ENCODE measurements around the gene EN1. TPM values are rescaled to one million over a fixed set of nuclear protein-coding genes. Genes with fewer than 3 reads are reported as not detected.

Gene EN1
- total and polyA plus RNA-seq, 2 of the 4 experiments (the other 2 are of a cell fraction), result not detected

DNA sequence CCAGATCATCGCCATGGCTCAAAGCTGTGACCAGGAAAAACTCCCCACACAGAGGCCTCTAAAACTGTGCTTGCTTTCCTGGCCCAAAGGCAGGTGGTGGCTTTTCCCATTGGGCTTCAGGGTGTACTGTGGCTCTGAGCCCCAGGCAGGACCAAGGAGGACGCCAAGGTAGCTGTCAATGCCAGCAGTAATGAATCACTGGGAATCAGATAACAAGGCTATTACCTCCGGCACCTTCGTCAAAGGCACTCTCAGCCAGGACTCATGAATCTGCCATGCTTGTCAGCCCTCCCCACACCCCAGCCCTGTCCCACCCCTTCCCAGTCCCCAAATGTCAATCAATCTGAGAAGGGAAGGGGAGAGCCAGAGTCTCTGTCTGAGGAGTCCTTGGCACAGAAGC lies 27.9 kb upstream of the EN1 start:
- Histone ChIP-seq H2BK15ac (ENCODE audit: low read depth, low read length) (no peak overlapping the region), H3K9ac (ENCODE audit: low read depth, low read length) (no peak overlapping the region), H3K18ac (ENCODE audit: low read depth, low read length) (no peak overlapping the region), H3K14ac (replicated peaks; ENCODE audit: low read depth, low read length) (no peak overlapping the region), H2BK5ac (ENCODE audit: low read depth, low read length, poor library complexity, severe bottlenecking) (no peak overlapping the region), H3K23ac (ENCODE audit: low read depth, low read length) (no peak overlapping the region), H4K8ac (ENCODE audit: low read depth in 2 of 2, low read length in 2 of 2) (no peak overlapping the region), H3K4ac (ENCODE audit: low read depth, low read length) (no peak overlapping the region), H3K79me1 (ENCODE audit: low read depth in 1 of 2, low read length in 2 of 2) (no peaks in the 10 kb centered on the region), H4K91ac (ENCODE audit: insufficient read depth, low read depth, low read length) (no peak overlapping the region), H4K5ac (ENCODE audit: low read depth, low read length) (no peak overlapping the region), H3K4me1 (ENCODE audit: control insufficient read depth, insufficient read depth, low read length) (no peaks in the 10 kb centered on the region), H2BK120ac (ENCODE audit: low read depth, low read length) (no peak overlapping the region), H3K9me3 (ENCODE audit: control insufficient read depth, insufficient read depth, low read length) (no peaks in the 10 kb centered on the region), H3K27me3 (ENCODE audit: control insufficient read depth, insufficient read depth, low read length) (no peaks in the 10 kb centered on the region), H2AK9ac (replicated peaks; ENCODE audit: low read depth, low read length, poor library complexity) (no peak overlapping the region), H3K9me1 (ENCODE audit: insufficient read depth, low read length) (no peaks in the 10 kb centered on the region), H3K56ac (ENCODE audit: extremely low read depth, insufficient read depth, low read length) (no peak overlapping the region), H4K20me1 (ENCODE audit: insufficient read depth, low read length) (no peaks in the 10 kb centered on the region), H3K36me3 (ENCODE audit: control insufficient read depth, insufficient read depth, low read length) (no peaks in the 10 kb centered on the region), H3K4me2 (ENCODE audit: low read depth, low read length) (no peak overlapping the region), H2AK5ac (ENCODE audit: low read depth, low read length) (no peak overlapping the region), H3K4me3 (ENCODE audit: insufficient read depth, low read depth, low read length) (no peak overlapping the region), H3K27ac (ENCODE audit: insufficient read depth, low read length) (no peak overlapping the region), H2BK20ac (ENCODE audit: low read depth, low read length) (no peak overlapping the region), H2AFZ (replicated peaks; ENCODE audit: low read length, poor library complexity) (no peak overlapping the region)
- TF ChIP-seq CHD1 (IDR thresholded peaks at IDR 0.05; ENCODE audit: low read depth, low read length), result no peak
- TF ChIP-seq POLR2A (IDR thresholded peaks at IDR 0.05; ENCODE audit: low read depth, low read length), result no peak
- TF ChIP-seq, protein P1, sequence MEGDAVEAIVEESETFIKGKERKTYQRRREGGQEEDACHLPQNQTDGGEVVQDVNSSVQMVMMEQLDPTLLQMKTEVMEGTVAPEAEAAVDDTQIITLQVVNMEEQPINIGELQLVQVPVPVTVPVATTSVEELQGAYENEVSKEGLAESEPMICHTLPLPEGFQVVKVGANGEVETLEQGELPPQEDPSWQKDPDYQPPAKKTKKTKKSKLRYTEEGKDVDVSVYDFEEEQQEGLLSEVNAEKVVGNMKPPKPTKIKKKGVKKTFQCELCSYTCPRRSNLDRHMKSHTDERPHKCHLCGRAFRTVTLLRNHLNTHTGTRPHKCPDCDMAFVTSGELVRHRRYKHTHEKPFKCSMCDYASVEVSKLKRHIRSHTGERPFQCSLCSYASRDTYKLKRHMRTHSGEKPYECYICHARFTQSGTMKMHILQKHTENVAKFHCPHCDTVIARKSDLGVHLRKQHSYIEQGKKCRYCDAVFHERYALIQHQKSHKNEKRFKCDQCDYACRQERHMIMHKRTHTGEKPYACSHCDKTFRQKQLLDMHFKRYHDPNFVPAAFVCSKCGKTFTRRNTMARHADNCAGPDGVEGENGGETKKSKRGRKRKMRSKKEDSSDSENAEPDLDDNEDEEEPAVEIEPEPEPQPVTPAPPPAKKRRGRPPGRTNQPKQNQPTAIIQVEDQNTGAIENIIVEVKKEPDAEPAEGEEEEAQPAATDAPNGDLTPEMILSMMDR (conservative IDR thresholded peaks at IDR 0.05; ENCODE audit: low read depth, low read length), result no peak
- no peak for TF ChIP-seq RCOR1 (IDR thresholded peaks at IDR 0.05; ENCODE audit: insufficient replicate concordance, low read length)
- no peak for TF ChIP-seq RAD21 (IDR thresholded peaks at IDR 0.05; ENCODE audit: low read length)
- no peak for TF ChIP-seq SMC3 (IDR thresholded peaks at IDR 0.05; ENCODE audit: low read depth, low read length)
- TF ChIP-seq RFX5 (IDR thresholded peaks at IDR 0.05; ENCODE audit: low read depth, low read length), result no peak
- TF ChIP-seq USF2 (IDR thresholded peaks at IDR 0.05; ENCODE audit: low read depth, low read length), result no peak
- TF ChIP-seq MXI1 (IDR thresholded peaks at IDR 0.05; ENCODE audit: borderline replicate concordance, low read depth, low read length), result no peak
- TF ChIP-seq BHLHE40 (IDR thresholded peaks at IDR 0.05; ENCODE audit: low read depth, low read length), result no peak
- no peak for TF ChIP-seq CEBPB (IDR thresholded peaks at IDR 0.05; ENCODE audit: low read depth, low read length)
- no peak for TF ChIP-seq MAFK (IDR thresholded peaks at IDR 0.05; ENCODE audit: low read depth, low read length)
- DNase-seq (no peak), ATAC-seq (ENCODE audit: low read depth) (no peak)
- intact Hi-C loops (cut with micrococcal nuclease), result no loop called here
- ChIA-PET POLR2A (ENCODE audit: unreplicated experiment) (no interaction called here), CTCF (no interaction called here)
- dilution Hi-C loops (cut with HindIII; ENCODE audit: low sequenced_read_pairs, unreplicated experiment), result no loop called here
- no TSS peak for BruUV-seq (replicated peaks)
- no CpG with 5 or more reads among the region's 4 CpGs for WGBS, 2 experiments (ENCODE audit: extremely low coverage in 2 of 2, insufficient read length in 1 of 2)
- in situ Hi-C loops (cut with MboI; ENCODE audit: low sequenced_read_pairs), result no loop called here

Data from IMR-90 (cell line).